NCI-H2227 treated with DMSO at 0.1 percent for 48 hours (cell line): Measurements from ENCODE around the gene AK6.
A peak's percentile ranks its signal among the peaks of the same experiment; 100 is the strongest.
"Not testable (repeated sequence)": the region's sequence is repeated elsewhere in the genome, so short reads cannot be mapped to it uniquely, and the experiment has no call there.

ENCODE experiments used
- DNase-seq: peaks from one replicate; lab custom pipeline; 2025; lab: John Stamatoyannopoulos, UW

Gene AK6

DNA sequence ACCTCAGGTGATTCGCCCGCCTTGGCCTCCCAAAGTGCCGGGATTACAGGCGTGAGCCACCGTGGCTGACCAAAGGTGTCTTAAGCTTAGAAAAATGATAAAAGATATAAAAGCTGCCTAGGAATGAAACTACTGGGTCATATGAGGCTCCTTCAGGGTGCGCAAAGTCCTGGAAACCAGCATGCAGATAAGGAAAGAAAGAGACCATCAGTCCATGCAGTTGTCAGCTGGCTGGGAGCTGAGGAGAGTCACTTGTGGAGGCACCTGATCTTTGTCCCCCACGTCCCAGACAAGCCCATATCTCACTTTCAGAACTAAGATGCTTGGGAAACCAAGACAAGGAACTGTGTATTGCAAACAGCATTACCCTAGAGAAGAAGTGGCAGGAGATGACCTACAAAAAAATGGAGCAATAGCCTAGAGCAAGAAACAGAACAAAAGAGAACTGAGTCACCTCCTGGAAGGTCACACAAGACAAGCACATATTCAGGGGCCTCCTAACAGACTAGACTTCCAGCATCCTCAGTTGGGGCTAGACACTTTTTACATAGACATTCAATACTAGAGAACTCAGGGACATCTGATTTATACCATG lies 33.9 kb downstream of the AK6 start:
- DNase-seq = no peak

DNA sequence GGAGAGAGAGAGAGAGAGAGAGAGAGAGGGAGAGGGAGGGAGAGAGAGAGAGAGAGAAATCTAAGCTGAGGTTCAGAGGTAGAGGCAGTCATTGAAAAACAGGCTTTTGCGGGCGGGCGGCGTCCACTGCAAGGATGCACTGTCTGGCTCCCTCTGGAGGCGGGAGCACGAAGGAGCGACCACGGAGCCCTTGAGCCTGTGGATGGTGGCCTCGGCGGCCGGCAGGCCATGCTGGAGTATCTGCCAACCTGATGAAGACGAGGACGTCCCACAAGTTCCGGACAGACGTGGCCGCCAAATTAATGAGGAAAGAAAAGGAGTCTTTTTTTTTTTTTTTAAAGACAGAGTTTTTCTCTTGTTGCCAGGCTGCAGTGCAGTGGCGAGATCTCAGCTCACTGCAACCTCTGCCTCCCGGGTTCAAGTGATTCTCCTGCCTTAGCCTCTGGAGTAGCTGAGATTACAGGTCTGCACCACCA lies 34.5 kb downstream of the AK6 start:
- DNase-seq = peak; percentile 49

DNA sequence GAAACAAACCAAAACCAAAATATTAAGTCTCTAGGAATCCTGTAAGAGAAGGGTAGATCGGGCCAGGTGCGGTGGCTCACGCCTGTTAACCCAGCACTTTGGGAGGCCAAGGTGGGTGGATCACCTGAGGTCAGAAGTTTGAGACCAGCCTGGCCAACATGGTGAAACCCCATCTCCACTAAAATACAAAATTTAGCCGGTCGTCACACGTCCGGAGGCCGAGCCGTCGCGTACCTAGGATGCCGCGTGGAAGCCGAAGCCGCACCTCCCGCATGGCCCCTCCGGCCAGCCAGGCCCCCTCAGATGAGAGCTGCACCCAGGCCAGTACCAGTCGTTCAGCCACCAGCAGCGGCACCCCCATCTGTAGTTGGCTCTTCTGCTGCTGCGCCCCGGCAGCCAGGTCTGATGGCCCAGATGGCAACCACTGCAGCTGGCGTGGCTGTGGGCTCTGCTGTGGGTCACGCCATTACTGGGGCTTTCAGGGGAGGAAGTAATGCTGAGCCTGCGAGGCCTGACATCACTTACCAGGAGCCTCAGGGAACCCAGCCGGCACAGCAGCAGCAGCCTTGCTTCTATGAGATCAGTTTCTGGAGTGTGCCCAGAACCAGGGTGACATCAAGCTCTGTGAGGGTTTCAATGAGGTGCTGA lies 35.5 kb downstream of the AK6 start:
- DNase-seq = not testable (repeated sequence)

DNA sequence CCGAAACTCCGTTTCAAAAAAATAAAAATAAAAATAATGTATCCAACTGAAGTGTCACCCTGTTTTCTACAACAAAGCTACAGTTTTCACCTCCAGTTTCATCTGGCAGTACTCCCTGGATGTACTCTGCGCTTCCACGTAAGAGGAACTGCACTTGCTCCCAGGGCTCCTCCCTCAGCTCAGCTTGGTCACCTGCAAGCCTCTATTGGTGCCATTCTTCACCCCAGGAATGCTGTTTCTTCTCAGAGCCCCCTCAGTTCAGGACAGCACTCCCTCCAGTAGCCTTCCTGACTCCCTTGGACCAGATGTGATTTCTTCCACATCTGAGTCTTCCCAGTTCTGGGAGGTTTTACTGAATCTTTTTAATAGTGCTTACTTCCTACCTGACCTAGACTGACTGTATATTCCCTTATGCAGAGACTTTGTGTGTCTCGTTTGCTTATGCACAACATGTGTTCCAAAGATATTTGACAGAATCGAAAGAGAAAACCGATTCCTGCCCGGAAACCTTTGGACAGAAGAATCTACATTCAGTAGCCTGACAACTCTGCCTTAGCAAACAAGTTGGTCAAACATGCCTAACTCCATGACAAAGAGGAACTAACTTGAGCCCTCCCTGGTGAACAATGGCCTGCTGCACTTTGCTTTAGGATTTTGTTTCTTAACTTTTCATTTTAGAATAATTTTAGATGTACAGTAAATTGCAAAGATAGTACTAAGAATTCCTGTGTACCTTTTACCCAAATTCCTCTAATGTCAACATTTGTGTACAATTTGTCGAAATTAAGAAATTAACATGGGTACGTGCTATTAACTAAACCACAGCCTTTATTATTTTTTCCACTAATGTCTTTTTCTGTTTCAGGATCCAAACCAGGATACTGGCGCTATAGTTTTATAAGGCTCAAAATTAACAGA lies 37.5 kb downstream of the AK6 start:
- no peak for DNase-seq

DNA sequence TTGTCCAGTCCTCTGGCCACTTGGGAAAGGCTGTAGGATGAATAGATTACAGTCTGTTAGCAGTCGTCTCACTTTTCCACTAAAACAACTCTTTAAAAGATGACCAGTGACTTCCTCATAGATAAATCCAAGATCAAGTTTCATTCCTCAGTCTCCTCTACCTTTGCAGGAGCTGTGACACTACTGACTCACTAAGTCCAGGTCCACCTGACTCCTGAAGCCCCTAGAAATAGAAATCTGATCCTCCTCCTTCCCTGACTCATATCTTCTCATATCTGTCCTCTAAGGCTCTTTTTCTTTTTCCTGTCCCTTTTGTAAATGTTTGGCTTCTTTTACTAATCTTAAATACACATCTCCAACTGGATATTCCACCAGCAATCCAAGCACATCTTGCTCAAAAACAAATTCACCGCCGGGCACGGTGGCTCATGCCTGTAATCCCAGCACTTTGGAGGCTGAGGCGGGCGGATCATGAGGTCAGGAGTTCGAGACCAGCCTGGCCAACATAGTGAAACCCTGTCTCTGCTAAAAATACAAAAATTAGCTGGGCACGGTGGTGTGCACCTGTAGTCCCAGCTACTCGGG lies 39.3 kb downstream of the AK6 start:
- no peak for DNase-seq

DNA sequence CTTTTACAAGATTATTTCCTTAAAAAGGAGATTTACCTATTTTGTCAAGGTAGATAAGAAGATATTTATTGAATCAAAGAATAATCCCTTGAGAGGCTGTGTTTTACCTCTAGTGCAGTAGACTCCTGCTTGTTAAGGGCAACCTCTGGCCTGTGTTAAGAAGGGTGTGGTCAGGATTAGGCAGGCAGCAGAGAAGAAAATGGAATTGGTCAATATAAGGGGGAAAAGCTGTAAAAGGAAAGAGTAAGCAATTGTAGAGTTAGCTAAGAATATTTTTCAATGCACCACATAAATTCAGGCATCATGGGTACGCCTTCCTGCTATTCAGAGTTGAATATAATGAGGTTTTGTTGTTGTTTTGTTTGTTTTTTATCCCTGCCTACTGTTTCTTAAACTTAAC lies 43.0 kb downstream of the AK6 start:
- DNase-seq = no peak

DNA sequence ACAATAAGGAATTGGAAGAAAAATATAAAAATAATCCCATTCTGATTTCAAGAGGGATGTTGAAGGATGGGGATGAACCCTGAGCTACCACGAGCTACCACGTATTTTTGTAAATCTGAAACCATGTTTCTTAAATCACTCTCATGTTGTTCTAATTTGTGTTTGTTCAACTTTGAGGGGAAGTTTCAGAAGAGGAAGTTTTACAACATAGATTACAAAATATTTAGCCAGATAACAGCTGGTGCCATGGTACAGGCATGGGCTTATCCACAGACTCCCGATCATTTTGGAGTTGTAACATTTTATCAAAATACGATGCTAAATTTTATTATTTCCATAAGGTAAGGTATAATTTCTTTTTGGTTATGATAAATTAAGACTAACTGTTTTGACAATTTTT lies 51.9 kb downstream of the AK6 start:
- DNase-seq = no peak

DNA sequence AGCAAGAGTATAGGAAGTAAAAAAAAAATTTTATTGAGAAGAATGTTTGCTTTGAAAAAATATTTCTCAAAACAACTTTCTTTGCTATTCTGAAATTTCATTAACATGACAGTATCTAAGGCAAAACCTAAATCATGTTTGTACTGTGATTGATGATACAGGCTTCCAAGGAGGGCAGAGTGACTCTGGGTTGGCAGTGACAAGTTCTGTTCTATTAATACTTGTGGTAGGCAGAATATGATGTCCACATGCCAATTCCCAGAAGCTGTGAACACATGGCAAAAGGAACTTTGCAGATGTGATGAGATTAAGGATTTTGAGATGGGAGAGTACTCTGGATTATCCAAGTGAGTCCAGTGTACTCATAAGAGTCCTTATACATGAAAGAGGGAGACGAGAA lies 53.3 kb downstream of the AK6 start:
- DNase-seq = no peak

DNA sequence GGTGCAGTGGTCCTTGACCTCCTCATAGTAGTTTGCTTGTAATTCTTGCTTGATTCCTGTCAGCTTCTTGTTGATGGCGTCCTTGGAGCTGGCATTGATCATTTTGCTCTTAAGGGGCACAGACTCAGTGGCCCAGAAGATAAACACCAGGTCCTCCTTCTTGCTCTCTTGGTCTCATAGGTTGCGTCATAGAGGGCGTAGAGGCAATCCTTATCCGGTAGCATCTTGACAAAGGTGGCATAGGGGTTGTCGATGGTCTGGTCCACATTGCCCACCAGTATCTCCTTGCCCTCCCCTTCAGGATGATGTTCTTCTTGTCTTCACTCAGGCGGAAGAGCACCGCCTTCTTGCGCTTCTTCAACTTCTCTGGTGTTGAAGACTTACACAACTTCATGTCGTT lies 55.9 kb downstream of the AK6 start:
- no peak for DNase-seq

DNA sequence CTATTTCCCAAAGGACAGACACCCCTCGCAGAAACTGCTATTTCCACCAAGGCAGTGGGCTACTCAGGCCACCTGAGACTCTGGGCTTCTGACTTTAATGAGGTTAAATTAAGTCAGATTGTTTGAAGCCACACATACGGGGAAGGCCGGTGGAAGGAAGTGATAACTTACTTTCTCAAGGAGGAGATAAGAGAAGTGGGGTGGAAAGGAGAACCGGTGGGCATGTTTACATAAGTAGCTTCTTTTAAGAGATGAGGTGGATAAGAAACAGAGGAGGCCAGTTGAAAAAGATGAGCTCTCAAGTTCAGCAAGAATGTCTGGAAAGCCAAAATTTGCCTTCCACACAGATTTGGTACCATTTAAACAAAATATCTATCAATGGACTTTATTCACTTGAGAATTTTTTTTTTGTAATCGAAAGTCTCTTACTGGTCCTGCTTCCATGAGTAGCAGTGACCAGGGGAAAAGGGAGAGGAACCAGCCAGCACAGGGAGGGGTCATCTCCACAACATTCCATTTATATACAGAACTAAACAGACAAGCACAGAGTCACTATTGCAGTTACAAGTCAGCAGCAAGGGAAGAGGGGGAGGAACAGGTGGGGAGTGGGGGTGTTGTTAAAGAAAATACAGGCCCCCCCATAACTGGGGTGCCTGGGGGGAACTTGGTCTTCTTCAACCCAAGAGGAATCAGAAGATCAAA lies 56.7 kb downstream of the AK6 start:
- DNase-seq = no peak

DNA sequence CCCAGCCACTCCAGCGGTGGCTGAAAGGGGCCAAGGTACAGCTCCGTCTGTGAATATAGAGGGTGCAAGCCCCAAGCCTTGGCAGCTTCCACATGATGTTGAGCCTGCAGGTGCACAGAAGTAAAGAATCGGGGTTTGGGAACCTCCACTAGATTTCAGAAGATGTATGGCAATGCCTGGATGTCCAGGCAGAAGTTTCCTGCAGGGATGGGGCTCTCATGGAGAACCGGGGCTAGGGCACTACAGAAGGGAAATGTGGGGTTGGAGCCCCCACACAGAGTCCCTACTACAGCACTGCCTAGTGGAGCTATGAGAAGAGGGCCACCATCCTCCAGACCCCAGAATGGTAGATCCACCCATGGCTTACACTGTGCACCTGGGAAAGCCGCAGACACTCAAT lies 59.9 kb downstream of the AK6 start:
- no peak for DNase-seq

DNA sequence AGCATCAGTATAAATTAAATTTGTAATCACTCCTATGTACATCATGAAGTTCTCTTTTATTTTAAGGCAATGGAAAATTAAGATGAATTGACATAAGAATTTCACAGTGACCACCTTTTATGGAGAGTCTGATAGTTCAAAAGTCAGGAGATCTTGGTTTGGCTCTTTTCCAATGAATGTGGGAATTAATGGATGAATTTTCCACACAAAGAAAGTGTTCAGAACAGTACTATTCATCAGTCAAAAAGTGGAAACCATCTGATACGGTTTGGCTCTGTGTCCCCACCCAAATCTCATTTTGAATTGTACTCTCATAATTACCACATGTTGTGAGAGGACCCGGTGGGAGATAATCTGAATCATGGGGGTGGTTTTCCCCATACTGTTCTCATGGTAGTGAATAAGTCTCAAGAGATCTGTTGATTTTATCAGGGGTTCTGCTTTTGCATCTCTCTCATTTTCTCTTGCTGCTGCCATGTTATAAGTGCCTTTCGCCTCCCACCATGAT lies 61.2 kb downstream of the AK6 start:
- DNase-seq = no peak

DNA sequence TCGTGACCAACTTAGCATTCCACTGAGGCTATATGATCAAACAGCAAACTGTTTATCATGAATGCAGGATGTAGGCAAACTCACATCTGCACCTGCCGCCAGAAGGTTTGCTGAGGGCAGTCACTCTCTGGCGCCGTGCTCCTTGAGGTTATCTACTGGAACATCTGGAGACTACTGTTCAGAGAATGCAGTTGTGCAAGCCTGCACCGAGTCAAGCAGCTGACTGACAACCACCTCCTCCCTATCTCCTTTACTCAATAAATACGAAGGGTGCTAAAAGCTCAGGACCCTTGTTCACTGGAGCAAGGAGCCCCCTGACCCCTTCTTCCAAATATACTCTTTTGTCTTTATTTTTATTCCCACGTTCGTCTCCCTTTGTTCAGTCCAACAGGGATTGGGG lies 63.8 kb downstream of the AK6 start:
- DNase-seq = no peak
